Islet precursor cell (in vitro differentiated cells): ENCODE measurements around the gene ZIC2.
A peak's percentile ranks its signal among the peaks of the same experiment; 100 is the strongest.

ENCODE experiments used
- DNase-seq: peaks from one replicate; pipeline ENCODE4 v3.0.0-alpha.2; 2018

ZIC2 gene

DNA sequence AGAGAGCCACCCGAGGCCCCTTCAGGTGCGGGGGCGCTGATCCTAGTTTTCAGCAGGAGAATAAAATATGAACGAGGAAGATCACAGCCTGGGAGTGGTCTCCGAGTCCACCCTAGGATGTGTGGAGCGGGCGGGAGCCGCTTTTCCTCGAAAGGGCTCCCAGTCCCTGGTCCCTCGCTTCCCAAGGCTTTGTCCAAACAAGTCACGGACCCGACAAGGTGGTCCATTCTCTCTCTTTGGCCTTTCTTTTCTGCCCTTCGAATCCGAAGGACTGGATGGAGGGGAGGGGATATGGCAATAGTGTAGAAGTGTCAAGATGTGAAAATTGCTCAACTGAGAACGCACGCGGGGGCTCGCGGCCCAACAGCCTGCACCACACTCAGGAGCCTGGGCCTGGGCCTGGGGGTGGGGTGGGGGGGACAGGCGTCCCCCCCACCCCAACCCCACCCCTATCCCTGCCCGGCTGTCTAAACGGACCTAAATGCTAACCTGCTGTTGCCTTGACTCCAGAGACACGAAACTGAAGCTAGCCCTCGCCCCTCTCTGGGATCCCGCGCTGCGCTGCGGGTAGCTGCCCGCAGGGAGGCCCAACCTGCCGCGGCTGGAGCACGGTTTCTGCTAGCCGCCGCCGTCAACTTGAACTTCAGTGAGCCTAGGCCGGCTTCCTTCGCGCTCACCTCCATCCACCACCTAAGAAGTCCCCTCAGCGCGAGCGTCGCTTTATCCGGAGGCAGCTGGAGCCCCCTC lies 7.1 kb downstream of the ZIC2 start:
- peak; percentile 40 for DNase-seq

GRCh38 chr13:99989276-99990125 lies 7.9 kb downstream of the ZIC2 start:
- DNase-seq: no peak

DNA sequence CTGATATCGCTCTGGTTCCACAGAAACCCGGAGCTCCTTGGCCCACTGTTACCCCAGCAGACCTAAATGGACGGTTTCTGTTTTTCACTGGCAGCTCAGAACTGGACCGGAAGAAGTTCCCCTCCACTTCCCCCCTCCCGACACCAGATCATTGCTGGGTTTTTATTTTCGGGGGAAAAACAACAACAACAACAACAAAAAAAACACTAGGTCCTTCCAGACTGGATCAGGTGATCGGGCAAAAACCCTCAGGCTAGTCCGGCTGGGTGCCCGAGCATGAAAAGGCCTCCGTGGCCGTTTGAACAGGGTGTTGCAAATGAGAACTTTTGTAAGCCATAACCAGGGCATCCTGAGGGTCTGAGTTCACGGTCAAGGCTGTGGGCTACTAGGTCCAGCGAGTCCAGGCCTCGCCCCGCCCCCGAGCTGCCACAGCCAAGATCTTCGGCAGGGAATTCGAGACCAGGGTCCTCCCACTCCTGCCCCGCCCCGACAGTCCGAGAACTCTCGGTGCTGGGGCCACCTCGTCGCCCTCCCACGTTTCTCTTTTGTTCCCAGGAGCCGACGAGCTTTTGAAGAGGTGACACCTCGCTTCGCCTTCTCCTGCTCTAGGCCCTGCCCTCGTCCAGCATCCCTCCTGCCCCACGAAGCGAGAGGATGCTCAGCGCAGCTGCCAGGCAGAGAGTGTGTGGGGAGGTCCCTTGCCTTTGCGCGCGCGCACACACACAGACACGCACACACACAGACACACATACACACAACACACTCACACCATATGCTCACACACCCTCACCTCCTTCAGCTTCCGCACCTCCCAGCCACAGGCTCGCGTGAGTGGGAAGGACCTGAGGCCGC lies 8.8 kb downstream of the ZIC2 start:
- no peak for DNase-seq

- no peak for DNase-seq
Observed at GRCh38 chr13:99991013-99991827, 9.6 kb downstream of the ZIC2 start.

DNA sequence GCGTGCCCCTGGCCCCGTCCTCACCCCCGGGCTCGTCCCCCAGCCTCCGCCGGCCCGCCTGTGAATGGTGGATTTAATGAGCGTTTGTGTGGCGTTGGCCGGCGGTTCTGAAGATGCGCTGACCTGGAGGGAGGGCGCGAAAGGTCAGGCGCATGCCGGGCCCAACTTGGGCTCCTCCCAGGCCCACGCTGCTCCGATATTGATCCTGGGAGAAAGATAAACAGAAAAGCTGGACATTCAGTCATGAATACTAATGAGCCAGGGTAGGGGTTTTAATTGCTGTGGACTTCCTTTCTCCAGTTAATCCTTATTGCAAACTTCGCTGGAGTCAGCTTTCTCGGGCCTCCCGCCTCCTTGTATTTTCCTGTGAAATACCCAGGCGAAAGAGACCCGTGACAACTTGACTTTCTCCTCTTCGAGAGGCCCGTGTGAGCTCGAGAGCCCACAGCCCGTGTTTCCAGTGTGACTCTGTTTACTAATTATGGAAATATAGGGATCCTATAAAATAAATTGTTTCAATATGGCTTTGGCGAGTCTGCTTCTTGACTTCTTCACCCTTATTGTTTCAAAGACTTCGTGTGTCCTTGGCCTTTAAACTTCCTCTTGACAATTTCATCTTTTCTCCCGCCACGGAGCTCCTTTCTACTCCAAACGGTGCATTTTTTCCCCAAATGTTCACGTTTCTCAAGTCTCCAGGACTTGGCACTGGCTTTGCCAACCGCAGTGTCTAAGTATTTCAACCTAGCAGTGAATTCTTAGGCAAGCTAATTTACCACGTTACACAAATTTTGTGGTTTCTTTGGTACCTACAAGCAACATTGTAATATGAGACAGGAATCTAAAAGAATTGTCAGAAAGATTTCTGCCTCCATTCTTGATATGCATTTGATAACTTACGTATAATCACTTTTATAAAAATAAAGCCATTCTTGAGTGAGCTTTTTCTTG lies 10.5 kb downstream of the ZIC2 start:
- peak; percentile 56 for DNase-seq

GRCh38 chr13:99992949-99993351 lies 11.4 kb downstream of the ZIC2 start:
- no peak for DNase-seq

DNA sequence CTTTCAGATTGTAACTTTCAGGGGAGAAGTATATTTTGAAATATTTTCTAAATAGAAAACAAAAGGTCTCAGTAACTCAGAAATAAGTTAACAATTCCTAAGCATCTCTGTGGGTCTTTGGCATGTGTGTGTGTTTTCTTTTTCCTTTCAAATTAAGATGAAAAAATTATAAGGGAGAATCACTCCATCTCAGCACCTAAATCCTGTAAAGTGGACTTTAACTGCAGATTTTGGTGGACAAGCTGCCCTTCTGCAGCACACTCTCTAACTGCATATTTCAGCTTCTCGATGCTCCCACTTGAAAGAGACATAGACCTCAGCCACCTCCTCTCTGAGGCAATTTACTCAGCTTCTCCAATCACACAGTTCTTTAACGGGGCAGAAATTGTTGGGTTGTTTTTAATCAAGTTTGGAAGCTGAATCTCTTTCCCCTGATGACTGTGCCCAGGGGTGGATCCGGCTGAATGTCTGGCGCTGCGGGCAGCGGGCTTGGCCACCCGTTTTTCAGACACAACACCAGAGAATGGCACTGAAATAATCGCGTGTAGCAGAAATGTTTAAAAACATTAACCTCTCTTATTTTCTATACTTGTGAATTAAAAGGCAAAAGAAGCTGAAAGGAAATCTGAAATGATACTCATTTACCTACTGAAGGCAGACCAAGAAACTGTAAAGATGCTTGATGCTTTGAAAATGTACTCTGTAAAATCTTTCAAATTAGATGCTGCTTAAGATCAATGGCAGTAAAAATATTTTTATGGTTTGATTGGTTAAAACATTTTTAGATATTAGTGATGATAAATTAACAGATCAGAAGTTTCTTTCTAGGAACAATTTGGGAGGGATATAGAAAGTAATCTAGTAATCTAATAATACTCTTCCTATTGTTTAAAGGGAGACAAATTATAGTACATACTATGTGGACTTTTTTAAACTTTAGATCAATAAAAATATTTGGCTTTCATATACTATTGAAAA lies 12.4 kb downstream of the ZIC2 start:
- DNase-seq: no peak

DNA sequence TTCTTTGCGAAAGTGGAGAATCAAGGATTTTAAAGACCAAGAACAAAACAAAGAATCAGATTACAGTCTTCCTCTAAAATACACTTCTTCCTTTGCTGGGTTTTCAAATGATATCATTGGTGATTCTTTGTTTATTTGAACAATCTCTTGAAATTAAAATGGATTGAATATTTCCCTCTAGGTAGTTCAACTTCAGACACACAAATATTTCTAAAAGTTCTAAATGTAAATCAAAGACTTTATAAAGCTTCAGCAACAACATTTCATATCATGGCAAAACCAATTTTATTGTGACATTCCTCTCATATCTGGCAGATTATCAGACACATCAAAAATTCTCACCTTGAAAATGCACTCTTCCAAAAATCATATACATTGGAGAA lies 13.0 kb downstream of the ZIC2 start:
- no peak for DNase-seq

- no peak for DNase-seq
Observed at GRCh38 chr13:99995104-99995588, 13.6 kb downstream of the ZIC2 start.

DNA sequence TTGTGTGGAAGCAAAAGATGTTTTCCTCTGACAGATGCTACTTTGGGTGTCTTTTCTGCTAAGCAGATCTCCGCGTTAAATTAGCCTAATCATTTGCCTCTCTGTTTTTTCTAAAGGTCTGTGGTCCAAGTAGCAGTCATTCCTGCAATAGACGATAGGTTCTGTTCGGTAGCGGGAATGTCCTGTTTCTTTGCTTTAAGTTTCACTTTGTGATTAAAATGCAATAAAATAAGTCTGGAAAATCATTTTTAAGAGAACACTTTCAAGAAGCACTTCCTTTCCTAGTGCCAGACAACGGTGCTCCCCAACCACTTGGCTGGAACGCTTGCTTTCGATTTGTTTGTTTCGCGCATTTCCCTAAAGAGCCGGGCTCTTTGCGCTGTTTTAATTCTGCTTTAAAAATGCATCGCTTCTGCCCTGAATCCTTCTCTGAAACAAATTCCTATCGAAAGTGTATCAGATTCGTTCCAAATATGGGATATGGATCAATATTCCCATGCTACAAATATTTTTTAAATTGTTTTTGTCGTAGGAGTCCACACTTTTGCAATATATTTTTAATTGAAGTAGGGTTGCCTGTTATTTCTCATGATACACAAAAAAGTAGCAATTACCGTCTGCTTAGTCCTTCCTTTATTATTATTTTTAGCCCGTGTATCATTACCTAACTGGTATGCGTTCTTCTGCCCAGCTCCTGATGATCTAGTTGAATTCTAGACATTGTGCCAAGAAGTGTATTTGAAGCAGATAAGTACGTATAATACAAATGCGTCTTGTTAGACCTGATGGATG lies 14.2 kb downstream of the ZIC2 start:
- DNase-seq: no peak

DNA sequence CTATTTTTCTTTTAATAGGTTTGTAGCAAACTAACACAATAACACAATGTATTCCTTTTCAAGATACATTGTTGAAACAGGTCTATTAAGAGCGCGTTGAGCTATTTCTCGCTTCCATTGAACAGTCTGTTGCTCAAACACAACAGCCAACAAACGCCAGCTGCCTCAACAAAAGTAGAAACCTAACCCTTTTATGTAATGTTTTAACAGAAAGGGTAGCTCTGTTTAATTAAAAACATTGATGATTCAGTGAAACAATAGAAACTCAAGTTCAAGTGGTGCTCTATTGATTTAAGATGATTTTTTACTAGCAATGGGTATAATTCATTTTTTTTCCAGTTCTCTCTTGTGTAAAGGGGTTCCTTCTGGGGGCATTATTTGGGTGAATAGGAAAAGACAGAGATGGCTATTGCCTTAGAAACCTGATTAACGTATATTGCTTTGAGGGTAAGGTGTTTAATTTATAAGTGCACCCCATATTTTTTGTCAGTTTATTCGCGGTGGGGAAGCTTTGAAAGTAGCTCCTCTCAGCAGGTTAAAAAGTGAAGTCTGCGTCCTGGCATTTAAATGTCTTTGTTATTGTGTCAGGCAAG lies 14.9 kb downstream of the ZIC2 start:
- DNase-seq: no peak

GRCh38 chr13:99997702-99998214 lies 16.2 kb downstream of the ZIC2 start:
- no peak for DNase-seq

- DNase-seq: no peak
Observed at GRCh38 chr13:99998261-99998660, 16.7 kb downstream of the ZIC2 start.

DNA sequence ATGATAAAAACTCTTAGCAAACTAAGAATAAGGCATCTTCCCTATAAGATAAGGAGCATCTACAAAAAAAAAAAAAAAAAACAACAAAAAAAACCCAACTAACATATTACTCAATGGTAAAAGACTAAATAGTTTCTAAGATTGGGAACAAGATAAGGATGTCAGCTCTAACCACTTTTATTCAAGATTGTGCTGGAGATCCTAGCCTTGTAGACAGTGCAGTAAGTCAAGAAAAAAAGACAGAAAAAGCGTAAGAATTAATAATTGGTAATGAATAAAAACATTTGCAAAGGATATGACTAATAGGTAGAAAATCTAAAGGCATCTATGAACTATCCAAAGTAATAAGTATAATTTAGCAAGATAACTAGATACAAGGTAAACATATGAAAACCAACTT lies 33.0 kb downstream of the ZIC2 start:
- DNase-seq: no peak

GRCh38 chr13:100019780-100020356 lies 38.3 kb downstream of the ZIC2 start:
- no peak for DNase-seq

- DNase-seq: no peak
Observed at GRCh38 chr13:100022798-100023197, 41.2 kb downstream of the ZIC2 start.

- DNase-seq: no peak
Observed at GRCh38 chr13:100024023-100024422, 42.4 kb downstream of the ZIC2 start.

DNA sequence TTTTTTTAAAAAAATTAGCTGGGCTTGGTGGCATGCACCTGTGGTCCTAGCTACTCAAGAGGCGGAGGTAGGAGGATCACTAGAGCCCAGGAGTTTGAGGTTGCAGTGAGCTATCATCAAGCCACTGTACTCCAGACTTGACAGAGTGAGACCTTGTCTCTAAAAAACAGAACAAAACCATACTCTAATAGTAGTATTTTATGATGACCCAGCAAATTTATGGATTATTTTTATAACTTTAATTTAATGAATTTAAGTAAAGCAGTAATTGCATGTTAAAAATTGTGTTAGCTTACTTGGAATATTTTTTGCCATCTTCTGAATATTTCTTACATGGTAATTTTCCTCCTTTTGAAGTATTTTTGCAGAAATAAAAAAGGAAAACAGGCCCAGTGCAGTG lies 48.3 kb downstream of the ZIC2 start:
- no peak for DNase-seq
